GM10266 (cell line): Measurements from ENCODE around the gene SULT1A3.
"Not testable (repeated sequence)": the region's sequence is repeated elsewhere in the genome, so short reads cannot be mapped to it uniquely, and the experiment has no call there.

Experiments used
- DNase-seq: peaks from one replicate; pipeline ENCODE4 v3.0.0; 2012; ENCODE audit errors: extremely low spot score
- TF ChIP-seq, protein P1 (sequence below): IDR thresholded peaks from 2 replicates; pipeline ENCODE4 v1.5.1; 2012; ENCODE audit warnings: mild to moderate bottlenecking, low read depth; ENCODE audit not compliant: control insufficient read depth, insufficient read depth; ENCODE audit errors: missing control alignments

SULT1A3 gene

DNA sequence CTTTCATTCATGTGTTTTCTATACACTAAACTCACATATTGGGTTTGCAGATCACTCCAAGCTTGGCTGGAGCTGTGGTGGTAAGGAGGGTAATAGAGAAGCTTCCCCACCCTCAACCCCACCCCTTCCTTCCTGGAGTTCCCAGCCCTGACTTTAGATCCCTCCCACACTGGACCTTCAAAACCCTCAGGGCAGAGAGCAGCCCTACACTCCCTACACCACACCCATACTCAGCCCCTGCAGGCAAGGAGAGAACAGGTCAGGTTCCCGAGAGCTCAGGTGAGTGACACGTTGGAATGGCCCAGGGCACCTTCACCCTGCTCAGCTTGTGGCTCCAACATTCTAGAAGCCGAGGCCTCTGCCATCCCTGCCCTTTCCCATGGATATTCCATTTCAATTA, at the start of gene SULT1A3:
Gene SULT1A3 (plus strand): TSS at position 207 of the 400 bp plus-strand sequence. CDS start 1,474 bp downstream, outside the sequence.
- not testable (repeated sequence) for DNase-seq

DNA sequence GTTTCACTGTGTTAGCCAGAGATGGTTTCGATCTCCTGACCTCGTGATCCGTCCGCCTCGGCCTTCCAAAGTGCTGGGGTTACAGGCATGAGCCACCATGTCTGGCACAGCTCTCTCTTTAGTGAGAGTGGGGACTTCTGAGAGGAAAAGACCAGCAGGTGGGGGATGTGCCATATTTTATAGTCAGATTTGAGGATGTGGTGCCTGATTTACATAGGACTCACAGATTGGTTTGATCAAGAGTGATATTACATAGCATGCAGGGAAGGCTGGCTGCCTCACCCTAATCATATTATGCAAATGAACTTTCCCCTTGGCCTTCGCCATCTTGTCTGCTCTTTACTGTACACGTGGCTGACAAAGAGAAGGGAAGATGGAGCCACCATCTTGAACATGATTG, 48.0 kb upstream of the SULT1A3 start:
- TF ChIP-seq, protein P1, sequence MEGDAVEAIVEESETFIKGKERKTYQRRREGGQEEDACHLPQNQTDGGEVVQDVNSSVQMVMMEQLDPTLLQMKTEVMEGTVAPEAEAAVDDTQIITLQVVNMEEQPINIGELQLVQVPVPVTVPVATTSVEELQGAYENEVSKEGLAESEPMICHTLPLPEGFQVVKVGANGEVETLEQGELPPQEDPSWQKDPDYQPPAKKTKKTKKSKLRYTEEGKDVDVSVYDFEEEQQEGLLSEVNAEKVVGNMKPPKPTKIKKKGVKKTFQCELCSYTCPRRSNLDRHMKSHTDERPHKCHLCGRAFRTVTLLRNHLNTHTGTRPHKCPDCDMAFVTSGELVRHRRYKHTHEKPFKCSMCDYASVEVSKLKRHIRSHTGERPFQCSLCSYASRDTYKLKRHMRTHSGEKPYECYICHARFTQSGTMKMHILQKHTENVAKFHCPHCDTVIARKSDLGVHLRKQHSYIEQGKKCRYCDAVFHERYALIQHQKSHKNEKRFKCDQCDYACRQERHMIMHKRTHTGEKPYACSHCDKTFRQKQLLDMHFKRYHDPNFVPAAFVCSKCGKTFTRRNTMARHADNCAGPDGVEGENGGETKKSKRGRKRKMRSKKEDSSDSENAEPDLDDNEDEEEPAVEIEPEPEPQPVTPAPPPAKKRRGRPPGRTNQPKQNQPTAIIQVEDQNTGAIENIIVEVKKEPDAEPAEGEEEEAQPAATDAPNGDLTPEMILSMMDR, result no peak
- DNase-seq, result no peak

DNA sequence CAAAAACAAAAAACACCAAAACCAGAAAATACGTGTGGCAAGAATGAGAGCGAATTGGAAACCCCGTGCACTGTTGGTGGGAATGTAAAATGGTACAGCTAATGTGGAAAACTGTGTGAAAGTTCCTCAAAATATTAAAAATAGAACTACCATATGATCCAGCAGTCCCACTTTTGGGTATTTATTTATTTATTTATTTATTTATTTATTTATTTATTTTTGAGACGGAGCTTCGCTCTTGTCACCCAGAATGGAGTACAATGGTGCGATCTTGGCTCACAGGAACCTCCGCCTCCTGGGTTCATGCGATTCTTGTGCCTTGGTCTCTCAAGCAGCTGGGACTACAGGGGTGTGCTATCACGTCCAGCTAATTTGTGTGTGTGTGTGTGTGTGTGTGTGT, 46.5 kb upstream of the SULT1A3 start:
- TF ChIP-seq, protein P1, result no peak
- DNase-seq, result no peak

DNA sequence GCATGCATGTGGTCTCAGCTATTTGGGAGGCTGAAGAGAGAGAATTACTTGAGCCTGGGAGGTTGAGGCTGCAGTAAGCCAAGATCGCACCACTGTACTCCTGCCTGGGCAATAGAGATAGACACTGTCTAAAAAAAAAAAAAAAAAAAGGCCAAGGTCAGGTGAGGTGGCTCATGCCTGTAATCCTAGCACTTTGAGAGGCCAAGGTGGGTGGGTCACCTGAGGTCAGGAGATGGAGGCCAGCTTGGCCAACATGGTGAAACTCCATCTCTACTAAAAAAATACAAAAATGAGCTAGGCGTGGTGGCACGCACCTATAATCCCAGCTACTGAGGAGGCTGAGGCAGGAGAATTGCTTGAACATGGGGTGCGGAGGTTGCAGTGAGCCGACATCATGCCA, 43.9 kb upstream of the SULT1A3 start:
- TF ChIP-seq, protein P1, result no peak
- DNase-seq, result no peak

DNA sequence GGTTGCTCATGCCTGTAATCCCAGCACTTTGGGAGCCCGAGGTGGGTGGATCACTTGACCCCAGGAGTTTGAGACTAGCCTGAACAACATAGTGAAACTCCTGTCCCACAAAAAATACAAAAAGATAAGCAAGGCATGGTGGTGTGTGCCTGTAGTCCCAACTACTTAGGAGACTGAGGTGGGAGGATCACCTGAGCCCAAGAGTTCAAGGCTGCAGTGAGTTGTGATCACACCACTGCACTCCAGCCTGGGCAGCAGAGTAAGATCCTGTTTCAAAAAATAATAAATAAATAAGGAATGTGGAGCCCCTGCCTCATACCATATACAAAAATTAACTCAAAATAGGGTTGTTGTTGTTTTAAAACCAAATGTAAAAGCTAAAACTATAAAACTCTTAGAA, 41.8 kb upstream of the SULT1A3 start:
- DNase-seq, result no peak
- TF ChIP-seq, protein P1, result no peak

DNA sequence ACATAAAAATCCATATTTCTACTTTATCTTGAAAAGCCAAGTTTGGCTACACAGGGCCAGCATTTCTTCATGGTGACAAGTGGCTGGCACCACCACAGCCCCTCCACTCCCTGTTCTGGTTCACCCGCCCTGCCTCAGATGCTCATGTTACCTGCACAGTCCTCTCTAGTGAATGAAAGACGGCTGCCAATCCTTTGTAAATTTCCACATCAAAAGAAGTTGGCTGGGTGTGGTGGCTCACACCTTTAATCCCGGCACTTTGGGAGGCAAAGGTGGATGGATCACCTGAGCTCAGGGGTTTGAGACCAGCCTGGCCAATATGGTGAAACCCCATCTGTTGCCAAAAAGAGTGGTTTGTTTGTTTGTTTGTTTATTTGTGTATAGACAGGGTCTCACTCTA, 35.5 kb upstream of the SULT1A3 start:
- TF ChIP-seq, protein P1, result no peak
- no peak for DNase-seq

DNA sequence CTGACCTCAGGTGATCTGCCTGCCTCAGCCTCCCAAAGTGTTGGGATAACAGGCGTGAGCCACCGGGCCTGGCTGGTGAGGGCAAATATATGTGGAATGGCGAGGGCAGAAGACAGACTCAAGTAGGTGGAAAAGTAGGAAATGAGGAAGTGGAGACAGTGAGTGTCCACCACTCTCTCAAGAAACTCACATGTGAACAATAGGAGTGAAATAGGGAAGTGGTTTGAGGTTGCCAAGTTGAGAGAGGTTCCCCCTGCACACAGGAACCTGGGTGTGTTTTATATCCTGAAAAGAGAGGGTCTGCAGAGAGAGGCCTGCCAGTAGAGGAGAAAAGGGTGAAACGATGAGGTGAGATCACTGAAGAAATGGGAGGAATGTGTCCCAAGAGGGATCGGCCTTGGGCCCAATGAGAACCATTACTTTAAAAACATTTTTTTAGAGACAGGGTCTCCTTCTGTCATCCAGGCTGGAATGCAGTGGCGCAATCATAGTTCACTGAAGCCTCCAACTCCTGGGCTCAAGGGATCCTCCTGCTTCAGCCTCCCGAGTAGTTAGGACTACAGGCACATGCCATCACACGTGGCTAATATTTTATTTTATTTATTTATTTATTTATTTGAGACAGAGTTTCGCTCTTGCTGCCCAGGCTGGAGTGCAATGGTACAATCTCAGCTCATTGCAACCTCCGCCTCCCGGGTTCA, 32.7 kb upstream of the SULT1A3 start:
- TF ChIP-seq, protein P1, result no peak
- peak; percentile 86 for DNase-seq

DNA sequence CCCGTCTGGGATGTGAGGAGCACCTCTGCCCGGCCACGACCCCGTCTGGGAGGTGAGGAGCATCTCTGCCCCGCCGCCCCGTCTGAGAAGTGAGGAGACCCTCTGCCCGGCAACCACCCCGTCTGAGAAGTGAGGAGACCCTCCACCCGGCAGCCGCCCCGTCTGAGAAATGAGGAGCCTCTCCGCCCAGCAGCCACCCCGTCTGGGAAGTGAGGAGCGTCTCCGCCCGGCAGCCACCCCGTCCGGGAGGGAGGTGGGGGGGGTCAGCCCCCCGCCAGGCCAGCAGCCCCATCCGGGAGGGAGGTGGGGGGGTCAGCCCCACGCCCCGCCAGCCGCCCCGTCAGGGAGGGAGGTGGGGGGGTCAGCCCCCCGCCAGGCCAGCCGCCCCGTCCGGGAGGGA, 30.3 kb upstream of the SULT1A3 start:
- DNase-seq, result not testable (repeated sequence)

DNA sequence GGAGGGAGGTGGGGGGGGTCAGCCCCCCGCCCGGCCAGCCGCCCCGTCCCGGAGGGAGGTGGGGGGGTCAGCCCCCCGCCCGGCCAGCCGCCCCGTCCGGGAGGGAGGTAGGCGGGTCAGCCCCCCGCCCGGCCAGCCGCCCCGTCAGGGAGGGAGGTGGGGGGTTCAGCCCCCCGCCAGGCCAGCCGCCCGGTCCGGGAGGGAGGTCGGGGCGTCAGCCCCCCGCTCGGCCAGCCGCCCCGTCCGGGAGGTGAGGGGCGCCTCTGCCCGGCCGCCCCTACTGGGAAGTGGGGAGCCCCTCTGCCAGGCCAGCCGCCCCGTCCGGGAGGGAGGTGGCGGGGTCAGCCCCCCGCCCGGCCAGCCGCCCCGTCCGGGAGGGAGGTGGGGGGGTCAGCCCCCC, 29.6 kb upstream of the SULT1A3 start:
- DNase-seq, result not testable (repeated sequence)

DNA sequence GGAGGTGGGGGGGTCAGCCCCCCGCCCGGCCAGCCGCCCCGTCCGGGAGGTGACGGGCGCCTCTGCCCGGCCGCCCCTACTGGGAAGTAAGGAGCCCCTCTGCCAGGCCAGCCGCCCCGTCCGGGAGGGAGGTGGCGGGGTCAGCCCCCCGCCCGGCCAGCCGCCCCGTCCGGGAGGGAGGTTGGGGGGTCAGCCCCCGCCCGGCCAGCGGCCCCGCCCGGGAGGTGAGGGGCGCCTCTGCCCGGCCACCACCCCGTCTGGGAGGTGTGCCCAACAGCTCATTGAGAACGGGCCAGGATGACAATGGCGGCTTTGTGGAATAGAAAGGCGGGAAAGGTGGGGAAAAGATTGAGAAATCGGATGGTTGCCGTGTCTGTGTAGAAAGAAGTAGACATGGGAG, 28.9 kb upstream of the SULT1A3 start:
- not testable (repeated sequence) for DNase-seq
